Stimulated activated CD4-positive, alpha-beta T cell treated with anti-CD3 and anti-CD28 coated beads, Interleukin-4, amount 100 ng/mL, for 24 hours (primary cell): ENCODE data around the gene APBA2.

Experiments used
- DNase-seq: peaks from one replicate; pipeline ENCODE4 v3.0.0-alpha.2; 2020

Gene APBA2

DNA sequence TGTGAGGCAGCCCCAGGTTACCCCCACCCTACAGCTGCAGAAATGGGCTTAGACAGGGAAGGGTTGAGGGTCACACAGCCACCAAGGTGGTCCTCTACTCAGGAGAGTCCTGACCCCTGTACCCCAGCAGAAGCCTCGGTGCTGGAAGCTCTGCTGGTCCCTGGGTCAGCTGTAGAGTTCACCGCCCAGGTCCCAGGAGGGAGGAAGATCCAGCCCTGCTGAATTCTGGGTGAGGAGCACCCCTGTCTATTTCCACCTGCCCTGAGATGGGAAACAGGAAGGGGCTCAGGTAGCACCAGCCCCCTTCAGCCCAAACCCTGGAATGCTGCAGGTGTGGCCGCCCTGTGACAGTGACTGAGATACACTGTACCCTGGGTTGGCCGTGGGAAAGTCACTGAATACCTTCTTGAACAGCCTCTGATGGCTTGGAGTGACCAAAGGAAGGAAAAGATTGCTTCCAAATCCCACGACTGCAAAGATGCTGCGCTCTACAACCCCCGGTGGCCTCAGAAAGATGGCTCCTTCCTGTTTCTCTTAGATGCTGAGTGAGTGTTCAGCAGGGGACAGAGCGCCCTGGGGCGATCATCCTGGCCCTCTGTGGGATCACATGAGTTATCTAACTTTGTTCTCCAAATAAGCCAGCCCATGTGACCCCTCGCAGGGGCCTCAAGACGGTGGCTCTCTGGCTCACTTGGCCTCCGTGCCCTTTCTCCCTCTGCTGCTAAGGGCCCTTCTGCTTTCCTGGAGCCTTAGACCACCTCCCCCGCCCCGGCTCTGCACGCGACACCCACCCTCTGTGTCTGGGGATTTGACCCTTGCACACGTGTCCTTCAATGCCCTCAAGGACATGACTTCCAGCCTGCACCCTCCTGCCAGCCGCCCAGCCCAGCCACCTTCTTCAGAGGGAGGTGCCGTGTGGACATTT is 242.0 kb downstream of the APBA2 start:
- no peak for DNase-seq

DNA sequence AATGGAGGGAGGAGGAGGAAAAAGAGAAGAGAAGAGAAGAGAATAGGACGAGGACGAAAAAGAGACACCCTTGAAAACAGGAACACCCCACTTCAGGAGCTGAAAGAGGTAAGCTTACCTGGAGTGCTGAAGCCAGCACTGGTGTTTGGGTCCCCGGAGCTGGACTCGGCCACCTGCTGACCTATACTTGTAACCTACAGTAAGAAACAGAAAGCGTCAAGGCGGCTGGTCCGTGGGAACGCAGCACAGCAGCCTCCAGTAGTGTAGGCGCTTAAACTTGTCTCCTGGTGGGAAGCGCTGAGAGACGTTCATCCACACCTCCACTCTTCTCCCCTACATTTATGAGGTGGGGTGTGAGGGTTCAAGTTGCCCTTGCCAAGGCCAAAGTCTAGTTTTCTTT is 242.9 kb downstream of the APBA2 start:
- no peak for DNase-seq

DNA sequence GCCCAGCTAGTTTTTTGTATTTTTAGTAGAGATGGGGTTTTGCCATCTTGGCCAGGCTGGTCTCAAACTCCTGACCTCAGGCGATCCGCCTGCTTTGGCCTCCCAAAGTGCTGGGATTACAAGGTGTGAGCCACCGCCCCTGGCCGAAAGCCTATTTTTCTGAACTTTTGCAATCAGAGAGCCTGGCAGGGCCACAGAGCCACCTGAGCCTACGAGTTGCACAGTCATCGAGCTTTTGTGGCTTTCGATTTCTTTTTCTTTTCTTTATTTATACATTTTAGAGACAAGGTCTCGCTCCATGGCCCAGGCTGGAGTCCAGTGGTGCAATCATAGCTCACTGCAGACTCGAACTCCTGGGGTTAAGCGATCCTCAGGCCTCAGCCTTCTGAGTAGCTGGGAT is 243.4 kb downstream of the APBA2 start:
- DNase-seq: no peak

DNA sequence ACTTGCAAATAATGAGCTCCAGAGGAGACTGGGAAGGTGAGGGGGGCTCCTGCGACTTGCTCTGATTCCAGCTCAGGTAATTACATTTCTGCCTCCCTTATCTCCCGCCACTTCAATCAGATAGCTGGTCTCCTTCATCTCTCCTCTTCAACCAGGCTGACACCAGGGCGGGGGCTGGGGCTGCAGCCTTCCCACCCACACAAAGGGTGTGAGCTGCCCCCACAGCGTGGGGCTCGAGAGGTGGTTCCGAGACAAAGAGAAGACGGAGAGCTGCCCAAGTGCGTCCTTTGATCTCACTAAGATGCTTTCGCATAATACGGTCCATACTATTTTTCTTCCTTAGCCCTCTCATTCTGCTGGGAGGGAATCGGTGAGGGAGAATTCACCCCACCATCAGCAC is 244.2 kb downstream of the APBA2 start:
- no peak for DNase-seq

DNA sequence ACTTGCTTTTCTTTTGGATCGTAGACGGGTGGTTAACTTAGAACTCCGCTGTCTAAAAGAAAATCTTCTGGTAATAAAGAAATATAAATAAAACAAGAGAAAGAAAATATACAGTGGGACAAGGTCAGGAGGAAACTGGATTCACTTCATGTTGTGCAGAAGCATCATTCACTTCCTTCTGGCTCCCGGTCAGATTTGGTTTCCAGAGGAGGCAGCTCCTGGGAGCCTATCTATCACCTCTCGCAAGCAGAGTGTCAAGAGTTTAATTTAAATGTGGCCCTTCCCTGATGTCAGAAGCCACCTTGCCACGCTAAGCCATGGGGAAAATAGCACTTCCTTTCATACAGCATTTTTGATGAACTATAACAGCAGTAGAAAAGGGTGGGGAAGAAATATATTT is 244.7 kb downstream of the APBA2 start:
- no peak for DNase-seq

DNA sequence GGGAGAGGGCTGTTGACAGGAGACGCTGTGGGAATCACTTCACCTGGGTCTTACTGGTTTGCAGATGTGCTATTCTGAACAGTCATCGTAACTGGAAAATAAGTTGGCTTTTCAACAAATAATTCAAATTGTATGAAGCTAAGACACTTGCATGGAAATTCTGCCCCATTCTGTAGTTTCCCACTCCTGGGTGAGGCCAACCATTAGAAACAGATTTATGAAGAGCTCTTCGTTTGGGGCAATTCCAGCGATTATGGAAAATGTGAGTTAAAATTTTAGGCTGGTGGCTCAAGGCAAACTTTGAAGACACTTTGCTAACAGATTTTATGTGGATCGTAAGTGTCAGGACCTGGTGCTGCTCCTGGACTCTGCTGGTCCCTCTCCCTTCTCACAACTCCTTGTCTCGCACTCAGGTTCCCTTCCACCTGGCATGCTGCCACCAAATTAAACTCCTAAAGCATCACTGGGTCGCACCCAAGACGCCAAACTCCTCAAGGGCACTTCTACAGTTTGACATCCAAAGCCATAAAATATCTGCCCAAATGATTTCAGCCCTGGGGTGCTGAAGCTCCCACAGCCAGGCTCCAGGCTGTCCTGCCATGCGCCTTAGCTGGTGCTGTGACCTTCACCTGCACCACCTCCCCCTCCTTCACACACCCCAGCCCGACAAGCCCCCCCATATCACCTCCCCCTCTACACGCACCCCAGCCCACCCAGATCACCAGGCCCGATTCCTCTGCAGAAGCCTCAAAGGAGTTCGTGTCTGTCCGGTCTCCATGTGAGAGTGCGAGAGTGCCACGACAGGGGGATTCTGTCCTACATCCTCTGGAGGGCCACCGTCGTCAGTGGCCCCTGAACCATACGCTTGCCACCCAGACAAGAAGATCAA is 245.4 kb downstream of the APBA2 start:
- DNase-seq: no peak

DNA sequence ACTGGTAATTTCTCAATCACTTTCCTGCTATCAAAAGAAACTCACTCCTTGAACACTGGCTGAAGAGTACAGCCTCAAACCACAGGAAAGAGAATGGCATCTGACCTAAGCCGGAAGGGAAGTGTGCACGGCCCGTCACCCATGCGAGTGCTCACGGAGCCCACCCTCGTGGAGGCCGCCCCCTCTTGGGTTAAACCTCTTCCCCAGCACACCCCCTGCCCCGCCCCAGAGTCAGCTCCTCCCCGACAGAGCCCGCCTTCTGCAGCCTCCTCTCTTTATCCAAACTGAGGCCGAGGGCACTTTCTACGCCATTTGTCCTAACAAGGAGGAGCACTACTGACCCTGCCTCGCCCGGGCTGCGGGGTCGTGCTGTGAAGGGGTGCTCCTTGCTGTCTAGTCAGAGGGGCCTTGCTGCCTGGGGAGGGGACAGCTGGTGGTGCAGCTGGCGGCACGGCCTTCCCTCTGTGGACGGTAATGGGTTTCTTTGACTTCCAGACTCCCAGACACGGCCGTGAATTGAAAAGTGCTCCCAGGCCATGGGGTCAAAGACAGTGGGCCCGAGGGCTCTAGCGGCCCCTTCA is 246.2 kb downstream of the APBA2 start:
- no peak for DNase-seq

DNA sequence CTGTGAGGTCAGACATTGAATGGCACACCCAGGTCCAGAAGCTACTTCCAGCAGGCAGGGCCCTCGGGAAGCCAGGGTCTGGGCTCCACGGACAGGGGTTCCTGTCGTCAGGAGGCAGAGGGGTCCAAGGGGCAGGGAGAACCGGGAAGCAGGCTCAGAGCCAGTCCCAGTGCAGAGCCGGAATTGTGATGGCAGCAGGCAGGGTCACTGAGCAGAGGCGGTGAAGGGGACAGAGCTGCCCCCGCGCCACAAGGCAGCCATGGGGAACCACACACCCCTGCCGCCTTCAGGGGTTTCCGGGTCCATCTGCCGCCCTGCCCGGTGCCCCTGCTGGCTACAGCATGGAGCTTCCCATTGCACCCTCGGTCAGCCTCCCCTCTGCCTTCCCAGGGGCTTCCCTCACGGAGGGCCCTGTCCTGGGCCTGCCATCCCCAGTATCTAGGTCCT is 247.0 kb downstream of the APBA2 start:
- no peak for DNase-seq

DNA sequence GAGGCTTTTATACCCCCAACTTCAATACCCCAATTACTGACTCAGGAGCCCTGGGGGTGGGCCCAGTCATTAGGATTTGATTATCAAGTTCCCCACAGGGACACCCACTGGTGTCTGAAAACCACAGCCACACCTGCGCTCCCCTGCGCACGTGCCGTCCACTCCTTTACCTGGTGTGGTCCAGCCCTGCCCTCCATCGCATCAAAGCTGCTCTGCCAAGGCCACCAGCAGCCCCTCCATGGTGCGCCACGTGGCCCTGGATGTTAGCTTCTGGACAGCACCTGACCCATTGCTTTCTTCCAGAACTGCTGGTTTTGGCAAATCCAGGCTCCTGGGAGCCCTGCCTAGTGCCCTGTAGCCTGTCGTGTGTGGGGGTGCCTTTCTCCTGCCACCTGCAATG is 247.5 kb downstream of the APBA2 start:
- no peak for DNase-seq

DNA sequence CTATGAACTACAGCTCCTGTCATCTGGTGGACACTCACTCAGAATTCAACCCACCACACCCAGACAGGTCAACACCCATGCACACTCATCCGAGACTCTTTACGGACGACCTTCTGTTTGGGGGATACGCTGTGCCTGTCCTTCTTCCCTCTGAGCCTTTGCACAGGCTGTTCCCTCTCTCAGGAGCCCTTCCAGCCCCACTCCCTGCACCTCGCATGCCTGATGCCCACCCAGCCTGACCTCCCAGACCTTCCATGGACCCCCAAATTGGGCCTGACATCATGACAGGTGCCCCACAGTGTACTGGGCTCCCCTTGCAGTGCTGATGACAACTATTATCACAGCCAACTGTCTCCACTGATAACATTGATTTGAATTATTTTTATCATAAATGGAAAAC is 248.0 kb downstream of the APBA2 start:
- no peak for DNase-seq

DNA sequence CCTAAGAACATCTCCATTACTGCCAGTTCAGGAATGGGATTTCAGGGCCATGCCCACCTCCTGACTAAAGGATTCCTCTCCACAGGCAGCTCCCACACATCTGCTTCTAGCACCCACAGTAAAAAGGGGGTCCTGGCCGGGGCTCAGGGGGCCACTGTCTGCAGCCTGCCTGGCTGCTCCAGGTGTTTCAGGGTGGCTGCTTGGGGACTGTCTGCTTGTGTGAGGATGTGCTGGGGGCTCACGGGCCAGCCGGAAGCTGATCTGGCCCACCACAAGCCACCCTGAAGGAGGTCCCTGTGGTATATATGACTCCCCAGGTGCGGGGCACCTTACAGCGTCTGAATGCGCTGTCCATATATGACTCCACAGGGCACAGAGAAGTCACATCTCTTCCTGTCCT is 248.5 kb downstream of the APBA2 start:
- no peak for DNase-seq

DNA sequence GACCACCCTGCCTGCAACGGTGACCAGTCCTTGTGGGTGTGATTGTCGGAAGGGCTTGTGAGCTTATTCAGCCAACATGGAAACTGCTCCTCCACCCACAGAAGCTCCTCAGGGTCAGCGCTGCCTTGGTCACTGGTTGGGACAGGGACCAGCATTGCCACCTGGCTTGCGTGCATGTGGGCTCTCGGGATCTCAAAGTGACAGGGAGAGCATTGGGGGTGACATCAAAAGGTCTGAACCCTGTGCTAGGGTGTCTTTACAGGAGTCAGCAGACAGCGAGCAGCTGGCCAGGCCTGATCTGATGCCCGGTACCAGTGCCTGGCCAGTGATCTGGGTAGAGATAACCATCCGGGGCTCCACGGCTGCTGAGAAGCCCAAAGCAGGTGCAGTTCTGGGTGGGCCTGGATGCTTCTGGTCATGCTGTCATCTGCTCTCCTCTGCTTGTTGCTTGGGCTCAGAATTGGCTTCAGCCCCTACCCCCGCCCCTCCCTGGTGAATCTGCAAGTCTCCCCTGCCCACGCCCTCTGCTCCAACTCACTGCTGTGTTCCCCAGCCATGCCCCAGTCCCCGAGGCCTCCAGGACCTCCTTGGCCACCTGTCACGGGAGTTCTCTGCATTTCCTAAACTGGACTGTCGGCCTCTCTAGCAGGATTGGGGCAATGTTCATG is 249.0 kb downstream of the APBA2 start:
- DNase-seq: no peak

DNA sequence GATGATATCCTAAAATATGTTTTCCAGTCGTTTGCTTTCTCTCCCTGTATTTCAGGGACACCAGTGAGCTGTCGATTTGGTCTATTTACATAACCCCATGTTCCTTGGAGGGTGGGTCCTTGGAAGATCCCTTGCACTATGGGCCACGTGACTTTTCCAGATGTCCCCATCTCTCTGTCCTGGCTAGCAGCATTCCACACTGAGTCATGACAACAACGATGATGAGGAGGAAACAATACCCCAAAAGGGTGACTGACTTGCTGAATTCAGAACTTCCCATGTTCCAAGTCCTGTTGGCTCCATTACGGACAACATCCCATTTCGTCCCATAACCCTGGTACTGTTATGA is 249.5 kb downstream of the APBA2 start:
- DNase-seq: no peak

DNA sequence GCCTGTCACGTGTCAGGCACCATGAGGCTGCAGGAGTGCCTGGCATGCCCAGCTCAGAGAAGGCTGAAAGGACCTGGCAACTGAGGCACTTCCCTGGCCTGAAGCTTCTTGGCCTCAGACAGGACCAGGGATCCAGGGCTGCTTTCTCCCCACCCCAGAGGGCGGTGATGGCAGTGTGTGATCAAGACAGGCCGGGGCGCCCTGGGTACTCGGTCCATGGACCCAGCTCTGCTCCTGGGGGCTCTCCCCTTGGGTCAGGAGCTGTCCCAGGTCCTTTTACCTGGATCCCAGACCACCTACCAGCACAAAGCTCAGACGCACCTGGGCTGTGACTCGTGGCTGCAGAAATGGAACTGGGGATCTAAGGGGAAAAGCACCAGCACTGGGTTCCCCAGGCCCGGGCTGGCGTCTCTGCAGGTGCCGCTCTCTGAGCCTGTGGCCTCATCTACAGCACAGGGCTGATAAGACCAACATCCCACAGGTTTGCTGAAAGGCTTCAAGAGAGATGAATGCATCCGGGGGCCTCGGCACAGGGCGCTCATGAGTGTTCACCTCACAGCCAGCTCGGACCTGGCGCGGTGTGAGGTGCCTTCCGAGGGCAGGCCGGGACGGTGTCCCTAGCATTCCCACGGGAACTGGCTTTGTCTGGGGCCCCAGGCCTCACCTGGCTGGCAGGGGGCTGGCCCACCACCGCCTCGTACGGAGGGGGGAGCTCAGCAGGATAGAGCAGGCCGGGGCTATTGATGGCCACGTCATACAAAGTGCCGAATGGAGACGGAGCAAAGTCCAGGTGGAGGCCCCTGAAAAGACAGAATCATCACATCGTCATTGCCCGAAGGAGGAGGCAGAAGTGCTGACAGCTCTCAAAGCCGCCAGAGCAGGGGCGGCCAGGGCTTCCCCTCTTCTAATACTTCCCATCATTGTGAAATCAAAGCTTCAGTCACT is 250.2 kb downstream of the APBA2 start:
- no peak for DNase-seq

DNA sequence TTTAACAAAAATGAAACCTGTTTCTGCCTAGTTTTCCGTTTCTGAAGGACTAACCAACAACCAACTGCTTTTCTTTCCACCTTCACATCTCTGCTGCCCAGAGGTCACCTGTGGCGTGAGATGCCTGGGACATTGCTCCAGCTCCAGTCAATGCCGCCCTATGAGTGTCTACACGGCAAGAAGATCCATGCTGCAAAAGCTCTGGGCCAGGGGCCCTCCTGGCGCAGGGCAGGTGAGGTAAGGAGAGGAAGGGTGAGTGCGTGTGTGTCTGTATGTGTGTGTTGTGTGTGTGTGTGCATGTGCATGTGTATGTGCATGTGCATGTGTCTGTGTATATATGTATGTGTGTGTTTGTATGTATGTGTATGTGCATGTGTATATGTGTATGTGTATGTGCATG is 252.5 kb downstream of the APBA2 start:
- DNase-seq: no peak

DNA sequence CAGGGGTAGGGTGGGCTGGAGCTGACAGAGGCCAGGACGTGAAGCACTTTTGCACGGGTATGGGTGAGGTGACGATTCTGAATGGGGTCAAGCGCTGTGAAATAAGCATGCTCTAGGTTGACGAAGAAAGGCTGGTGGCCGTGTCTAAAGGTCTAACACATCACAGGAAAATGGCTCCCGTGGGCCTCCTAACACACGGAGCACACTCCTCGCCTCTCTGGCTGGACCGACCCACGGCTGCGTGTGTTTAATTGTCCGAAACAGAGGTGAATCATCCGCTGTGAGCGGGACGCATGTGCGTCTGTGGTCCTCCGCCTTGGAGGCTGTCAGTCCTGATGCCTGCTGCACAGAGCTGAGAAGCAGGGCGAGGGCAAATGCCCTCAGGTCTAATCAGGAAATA is 253.3 kb downstream of the APBA2 start:
- DNase-seq: no peak

DNA sequence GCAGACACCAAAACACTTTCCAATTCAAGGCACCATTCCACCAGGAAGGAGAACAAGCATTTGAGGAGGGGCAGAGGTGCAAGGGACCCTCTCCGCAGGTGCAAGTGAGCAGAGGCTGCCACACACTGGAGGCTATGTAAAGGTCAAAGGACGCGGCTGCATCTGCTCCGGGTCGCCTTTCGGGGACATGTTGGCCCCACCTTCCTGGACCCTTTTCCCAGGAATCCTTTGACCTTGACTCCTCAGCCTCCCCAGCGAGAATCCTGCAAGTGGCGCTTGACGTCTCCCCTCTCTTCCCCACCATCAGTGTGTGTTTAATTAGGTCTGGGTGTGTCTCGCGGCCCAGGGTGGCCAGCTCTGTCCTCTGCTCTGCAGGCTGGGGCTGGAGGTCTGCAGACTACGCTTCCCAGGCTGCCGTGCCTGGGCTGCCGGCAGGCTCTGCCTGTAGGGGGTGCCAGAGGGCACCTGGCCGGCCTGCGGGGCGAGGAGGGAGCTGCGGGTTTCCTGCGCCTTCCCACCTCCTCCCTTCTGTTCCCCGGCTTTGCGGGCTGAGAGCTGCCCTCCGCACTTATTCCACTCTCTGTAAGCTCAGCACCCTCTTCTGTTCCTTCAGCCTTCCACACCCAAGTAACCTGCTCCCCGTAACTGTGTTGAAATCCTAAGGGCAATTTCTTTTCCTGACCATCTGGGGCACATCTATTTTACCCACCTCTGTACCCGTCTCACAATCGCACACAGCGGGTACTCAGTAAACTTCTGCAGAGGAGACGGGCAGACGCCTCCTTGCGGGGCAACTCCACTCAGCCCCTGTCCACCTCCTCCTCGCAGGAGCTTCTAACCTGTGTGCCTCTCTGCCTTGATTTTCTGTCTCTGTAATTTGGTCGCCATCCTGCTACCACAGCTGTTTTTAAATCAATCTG is 254.0 kb downstream of the APBA2 start:
- peak; percentile 50 for DNase-seq

DNA sequence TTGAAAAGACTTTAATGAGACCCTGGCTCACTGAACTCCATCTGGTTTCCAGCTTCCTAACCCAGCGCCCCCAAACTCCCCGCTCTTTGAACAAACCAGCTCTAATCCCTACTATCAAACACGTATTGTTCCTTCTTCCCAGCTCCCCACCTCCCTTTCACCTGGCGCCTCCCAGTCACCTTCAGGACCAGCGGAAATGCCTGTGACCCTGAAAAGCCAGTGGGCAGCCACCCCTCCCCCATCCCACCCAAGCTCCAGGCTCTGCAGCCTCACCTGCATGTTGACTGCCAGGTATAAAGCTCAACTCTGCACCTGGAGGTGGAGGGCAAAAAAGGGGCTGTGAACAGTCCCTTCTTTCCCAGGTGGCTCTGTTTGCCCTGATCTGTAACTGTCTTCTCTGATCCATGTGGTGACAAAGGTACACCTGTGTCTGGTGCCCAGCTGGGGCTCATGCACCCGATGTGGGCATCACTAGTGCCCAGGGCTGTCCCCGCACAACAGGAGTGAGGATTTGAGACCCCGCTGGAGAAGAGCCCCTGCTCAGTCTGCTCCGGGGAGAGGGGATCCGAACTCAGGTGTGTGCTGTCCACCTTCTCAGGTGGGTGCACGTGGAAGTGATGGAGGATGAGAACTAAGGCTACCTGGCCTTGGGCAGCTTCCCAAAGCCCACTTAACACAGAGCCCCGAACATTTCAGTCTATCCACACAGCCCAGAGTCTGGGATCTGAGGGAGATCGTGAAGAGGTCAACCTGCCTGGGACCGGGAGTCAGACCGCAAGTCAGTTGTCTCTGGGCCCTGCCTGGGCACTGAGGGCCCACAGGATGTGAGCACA is 254.9 kb downstream of the APBA2 start:
- no peak for DNase-seq

DNA sequence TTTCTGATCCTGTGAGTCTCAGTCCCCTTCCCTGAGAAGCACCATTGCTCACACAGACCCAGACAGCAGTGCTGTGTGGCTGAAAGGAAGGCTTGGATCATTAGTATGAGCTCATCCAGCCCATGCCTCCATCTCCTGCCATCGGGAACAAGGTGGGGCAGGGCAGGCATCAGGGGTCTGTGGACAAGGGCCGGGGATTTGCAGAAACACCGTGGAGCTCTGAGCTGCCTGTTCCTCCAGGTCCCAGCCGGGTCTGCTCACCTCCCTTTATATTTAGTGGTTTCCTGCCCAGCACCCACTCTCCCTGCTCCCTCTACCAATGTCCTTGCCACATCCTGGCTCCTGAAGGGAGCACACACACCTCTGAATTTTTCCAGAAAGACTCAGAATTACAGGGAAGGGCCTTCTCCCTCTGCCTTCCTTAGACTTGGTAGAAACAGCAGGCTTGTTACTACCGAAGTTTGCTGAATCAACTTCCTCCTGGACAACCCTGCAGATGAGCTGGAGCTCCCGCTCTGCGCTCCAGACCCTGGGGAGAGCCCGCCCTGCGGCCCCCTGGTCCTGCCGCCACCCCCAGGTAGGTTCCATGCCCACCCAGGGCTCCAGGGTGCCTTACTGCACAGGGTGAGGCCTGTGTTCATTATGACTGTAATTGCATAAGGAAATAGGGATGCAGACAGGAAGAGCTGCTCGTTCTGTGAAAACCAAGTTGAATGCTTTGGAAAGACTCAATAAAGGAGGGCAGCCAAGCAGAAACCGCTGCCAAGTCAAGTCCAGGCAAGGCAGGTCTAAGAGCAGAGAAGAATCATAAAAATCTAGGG is 255.7 kb downstream of the APBA2 start:
- no peak for DNase-seq
